AML-193 (cell line): ENCODE results near the gene DAPP1.
"Not testable (repeated sequence)": the region's sequence is repeated elsewhere in the genome, so short reads cannot be mapped to it uniquely, and the experiment has no call there.

Experiments used
- DNase-seq, 2 experiments: peaks; one replicate each; lab custom pipeline; 2025; lab: John Stamatoyannopoulos, UW

Gene DAPP1

GRCh38 chr4:99816545-99817308 lies at the start of gene DAPP1:
TSS of gene DAPP1 (plus strand) at chr4:99816827. CDS start at chr4:99816914, 87 bp downstream.
- DNase-seq, result peak; percentile 52 to 61

GRCh38 chr4:99770842-99771241 lies 45.8 kb upstream of the DAPP1 start:
- DNase-seq, result not testable (repeated sequence)

- DNase-seq, result no peak
Measured at GRCh38 chr4:99783940-99784339, 32.7 kb upstream of the DAPP1 start.

GRCh38 chr4:99784842-99785241 lies 31.8 kb upstream of the DAPP1 start:
- no peak for DNase-seq

GRCh38 chr4:99790796-99791617 lies 25.6 kb upstream of the DAPP1 start:
- DNase-seq, result no peak

GRCh38 chr4:99800332-99801004 lies 16.2 kb upstream of the DAPP1 start:
- no peak for DNase-seq

- no peak for DNase-seq
Measured at GRCh38 chr4:99801005-99801699, 15.5 kb upstream of the DAPP1 start.

GRCh38 chr4:99803566-99804101 lies 13.0 kb upstream of the DAPP1 start:
- DNase-seq, result no peak

- no peak for DNase-seq
Measured at GRCh38 chr4:99806545-99806944, 10.1 kb upstream of the DAPP1 start.

- no peak for DNase-seq
Measured at GRCh38 chr4:99807666-99808065, 9.0 kb upstream of the DAPP1 start.

GRCh38 chr4:99808260-99808857 lies 8.3 kb upstream of the DAPP1 start:
- DNase-seq, result peak; percentile 63 to 64

- DNase-seq, result no peak
Measured at GRCh38 chr4:99809326-99809725, 7.3 kb upstream of the DAPP1 start.

- no peak for DNase-seq
Measured at GRCh38 chr4:99810536-99810935, 6.1 kb upstream of the DAPP1 start.

- DNase-seq, result no peak
Measured at GRCh38 chr4:99811117-99811516, 5.5 kb upstream of the DAPP1 start.

GRCh38 chr4:99811850-99812249 lies 4.8 kb upstream of the DAPP1 start:
- DNase-seq, result peak; percentile 86 to 91

GRCh38 chr4:99815597-99816011 lies 1.0 kb upstream of the DAPP1 start:
- peak in 1 of 2 experiments; percentile 3 for DNase-seq

- peak; percentile 59 to 71 for DNase-seq
Measured at GRCh38 chr4:99817309-99817890, 773 bp downstream of the DAPP1 start.

GRCh38 chr4:99818661-99819060 lies 2.0 kb downstream of the DAPP1 start:
- no peak for DNase-seq

GRCh38 chr4:99821918-99822503 lies 5.4 kb downstream of the DAPP1 start:
- DNase-seq, result peak; percentile 84 to 86

GRCh38 chr4:99822734-99823133 lies 6.1 kb downstream of the DAPP1 start:
- DNase-seq, result no peak
